GM19468 (cell line): ENCODE measurements around the gene MAN2B2.

Source experiments
- ATAC-seq: cut with Tn5 transposase; IDR thresholded peaks from one replicate; pipeline ENCODE4 v1.9.1; 2021; ENCODE audit warnings: mild to moderate bottlenecking, moderate library complexity, moderate number of reproducible peaks; ENCODE audit not compliant: unreplicated experiment; ENCODE audit errors: extremely low read depth

The MAN2B2 gene

DNA sequence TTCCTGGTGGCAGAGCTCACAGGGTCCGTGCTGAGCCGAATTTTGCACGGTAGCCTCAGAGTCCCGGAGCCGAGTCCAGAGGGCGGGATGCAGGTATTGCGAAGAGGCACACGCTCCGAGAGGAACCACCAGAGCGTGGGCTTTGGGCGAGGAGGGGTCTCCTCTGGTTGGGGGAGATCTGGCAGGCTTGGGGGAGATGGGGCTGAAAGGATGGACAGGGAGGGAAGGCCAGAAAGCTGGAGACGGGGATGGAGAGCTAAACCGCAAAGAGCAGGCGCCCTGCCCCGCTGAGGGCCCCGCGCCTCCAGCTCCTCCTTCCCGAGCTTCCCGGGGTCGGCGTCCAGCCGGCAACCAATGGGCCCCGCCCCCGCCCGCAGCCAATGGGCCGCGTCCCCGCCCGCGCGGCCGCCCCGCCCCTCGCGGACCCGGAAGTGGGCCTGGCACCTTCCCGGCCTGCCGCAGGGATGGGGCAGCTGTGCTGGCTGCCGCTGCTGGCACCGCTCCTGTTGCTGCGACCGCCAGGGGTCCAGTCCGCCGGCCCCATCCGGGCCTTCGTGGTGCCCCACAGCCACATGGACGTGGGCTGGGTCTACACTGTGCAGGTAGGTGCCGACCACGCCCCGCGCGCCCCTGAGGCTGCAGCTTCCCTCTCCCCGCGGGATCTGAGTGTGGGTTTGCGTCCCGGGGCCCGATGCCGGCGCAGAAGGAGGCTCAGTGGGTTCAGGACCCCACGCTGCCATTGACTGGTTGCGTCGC, at the start of gene MAN2B2:
MAN2B2 (plus strand) TSS at position 443 of the 756 bp plus-strand sequence; CDS start at position 465, 22 bp downstream.
- peak; percentile 62 for ATAC-seq

- ATAC-seq = no peak
Measured at GRCh38 chr4:6525474-6525873, 49.5 kb upstream of the MAN2B2 start.

DNA sequence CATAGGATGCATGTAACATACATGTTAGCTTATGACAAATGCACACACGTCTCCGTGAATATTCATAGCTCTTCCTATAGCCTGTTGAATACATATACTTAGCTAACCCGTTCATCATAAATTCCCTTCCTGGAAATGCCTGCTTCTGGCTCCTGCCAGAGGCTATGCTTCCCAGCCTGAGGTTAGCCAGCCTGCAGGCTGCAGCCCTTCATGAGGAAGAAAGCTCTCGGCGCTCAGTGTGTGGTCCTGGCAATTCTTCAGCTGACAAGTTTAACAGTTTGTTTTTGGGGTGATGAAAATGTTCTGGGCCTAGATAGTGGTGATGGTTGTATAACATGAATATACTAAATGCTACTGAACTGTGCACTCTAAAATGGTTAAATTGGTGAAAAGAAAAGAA, 48.8 kb upstream of the MAN2B2 start:
- no peak for ATAC-seq

DNA sequence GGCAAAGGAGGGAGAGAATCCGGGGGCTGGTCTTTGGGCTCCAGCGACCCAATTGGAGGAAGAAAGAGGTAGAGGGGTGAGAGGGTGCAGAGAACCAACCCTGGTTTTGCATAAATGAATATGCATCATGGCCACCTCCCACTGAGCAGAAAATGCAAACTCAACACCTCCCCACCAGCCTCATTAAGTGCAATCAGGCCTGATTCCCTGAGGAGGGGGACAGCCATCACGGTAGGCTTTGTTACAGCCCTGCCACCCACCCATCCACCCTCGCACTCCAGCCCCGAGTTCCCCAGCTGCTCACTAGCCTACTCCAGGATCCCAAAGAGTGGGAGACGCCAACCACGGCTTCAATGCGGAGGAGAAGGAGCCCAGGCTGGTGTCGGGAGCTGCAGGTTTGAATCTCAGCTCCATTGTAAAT, 48.3 kb upstream of the MAN2B2 start:
- no peak for ATAC-seq

DNA sequence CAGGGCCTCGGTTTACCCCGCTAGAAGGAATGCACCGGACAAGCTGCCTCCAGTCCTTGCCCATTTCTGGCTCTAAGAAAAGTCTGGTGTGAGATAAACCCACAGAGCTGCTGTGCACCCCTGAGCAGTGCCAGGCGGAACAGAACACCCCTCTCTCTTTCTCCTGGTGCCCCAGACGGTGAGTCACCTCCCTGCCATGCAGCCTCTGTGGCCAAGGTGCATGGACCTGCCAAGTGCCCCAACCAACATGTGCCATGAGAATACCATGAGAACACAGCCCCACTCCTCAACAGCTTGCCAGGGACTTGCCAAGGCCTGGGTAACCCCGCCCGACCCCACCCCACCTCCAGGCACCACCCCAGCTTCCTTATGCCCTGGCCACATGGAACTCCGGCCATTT, 47.7 kb upstream of the MAN2B2 start:
- ATAC-seq = no peak

DNA sequence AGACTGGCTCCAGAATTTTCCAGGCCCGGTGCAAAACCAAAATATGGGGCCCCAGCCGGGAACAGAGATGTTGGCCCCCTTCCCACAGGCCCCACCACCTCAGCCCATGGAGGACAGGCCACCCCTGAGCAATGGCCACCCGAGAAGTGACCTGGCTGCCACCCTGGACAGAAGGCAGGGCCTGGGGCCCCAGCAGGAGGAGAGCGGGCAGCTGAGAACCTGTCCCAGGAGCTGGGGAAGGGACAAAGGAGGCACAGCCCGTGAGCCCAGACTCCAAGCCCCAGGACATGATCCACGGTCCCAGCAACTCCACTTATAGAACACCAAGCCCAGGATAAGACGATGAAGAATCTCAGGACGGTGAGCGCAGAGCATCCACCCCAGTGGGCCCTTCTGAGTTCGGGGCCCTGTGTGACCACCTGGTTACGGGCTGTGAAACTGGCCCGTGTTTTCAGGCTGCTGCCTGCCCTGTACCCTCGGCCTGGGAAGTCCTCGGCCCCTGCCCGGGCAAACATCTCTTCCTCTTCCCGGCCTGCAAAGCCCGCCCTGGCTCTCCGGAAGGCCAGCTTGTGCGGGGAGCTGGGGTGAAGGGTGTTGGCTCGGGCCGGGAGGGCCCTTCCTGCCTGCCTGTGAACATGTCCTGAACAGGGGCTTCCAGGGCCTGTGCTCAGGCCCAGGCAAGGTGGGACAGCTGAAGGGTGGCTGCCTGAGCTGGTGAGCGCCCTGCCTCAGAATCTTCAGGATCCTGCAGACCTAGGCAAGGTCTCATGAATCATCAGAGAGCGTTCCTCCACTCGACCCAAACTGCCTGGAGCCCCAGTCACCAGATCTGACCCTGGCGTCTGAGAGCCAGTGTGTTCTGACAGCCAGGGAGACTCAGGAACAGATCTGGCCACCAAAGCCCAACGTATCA, 47.0 kb upstream of the MAN2B2 start:
- no peak for ATAC-seq

DNA sequence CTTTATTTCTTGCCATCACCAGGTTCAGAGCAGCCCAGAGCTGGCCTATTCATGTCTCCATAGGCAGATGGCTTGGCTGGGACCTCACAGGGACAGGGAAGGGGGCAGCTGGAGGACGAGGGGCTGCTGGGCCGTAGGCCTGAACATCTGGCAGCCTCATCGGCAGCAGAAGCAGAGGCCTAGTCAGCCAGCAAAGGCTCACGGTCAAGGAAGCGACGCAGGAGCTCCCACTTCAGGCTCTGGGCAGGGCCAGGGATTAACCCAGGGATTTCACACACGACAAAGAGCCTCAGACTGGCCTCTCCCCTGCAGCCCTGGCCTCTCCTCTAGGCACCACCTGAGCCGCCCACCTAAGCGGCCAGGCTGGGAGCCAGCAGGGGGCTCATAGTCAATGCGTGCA, 46.0 kb upstream of the MAN2B2 start:
- no peak for ATAC-seq

DNA sequence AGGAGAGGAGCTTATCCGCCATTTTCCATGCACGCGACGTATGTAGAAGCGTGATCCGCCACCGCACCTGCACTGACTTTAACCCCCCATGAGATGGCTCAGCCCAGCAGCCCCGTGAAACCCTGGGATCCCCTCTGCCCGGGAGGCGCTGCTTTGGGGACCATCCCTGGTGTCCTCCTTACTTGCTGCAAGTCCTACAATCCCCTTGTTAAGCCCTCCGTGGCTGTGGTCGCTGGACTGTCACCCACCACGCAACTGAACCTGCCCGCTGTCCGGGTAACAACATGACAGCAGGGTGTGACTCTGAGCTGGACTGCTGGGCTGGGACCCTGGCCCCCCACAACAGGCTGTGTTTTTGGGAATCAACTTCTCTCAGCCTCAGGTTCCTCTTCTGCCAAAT, 44.7 kb upstream of the MAN2B2 start:
- ATAC-seq = no peak

GRCh38 chr4:6530964-6531363, 44.0 kb upstream of the MAN2B2 start:
- ATAC-seq = no peak

DNA sequence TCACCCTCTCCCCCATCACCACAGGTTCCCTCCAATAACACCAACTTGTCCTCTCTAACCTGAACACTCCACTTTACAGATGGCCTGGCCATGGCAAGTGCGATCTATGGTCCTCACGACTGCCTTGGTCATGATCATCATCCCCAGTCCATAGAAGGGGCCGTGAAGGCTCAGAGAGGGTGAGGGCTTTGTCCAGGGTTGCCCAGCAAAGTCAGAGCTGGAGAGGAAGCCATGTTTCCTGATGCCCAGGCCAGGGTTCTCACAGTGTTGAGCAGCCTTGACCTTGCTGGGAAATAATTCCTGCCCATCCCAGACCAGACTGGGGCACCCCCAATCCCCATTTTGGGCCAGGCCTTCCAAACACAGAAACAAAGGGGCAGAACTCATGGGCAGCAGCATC, 42.9 kb upstream of the MAN2B2 start:
- no peak for ATAC-seq

DNA sequence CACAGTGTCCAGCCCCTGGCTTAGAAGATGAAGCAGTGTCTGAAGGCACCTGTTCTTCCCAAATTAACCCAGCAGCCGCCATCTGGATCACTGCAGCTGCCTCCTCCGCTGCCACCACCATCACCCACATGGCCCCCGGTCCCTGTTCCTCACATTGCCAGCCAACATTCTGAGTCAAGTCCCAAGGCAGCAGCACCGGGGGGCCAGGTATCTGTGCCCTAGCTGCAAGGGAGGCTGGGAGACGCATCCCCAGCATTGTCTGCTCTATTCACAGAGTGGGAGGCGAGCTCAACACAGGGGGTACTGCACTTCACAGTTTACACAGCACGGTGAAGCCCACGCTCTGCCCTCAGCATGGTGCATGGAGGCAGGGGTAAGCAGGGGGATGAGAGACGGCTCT, 42.3 kb upstream of the MAN2B2 start:
- no peak for ATAC-seq

GRCh38 chr4:6534050-6534449, 40.9 kb upstream of the MAN2B2 start:
- ATAC-seq = no peak

- ATAC-seq = no peak
Measured at GRCh38 chr4:6534618-6535328, 40.2 kb upstream of the MAN2B2 start.

DNA sequence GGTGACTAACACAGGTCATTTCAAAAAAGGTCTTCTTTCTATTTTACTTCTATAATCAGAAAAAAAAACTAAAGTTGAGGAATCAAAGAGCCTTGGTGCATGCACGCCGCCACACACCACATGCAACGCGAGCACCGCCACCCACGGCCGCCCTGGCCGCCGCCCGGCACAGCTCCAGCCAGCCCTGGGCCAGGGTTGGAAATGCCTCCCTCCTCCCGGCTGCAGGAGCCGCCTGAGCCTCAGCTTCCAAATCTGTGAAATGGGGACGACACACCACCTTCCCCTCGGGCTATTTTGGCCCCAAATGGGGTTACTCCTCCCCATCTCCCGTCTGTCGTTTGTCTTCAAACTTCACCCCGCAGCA, 39.7 kb upstream of the MAN2B2 start:
- no peak for ATAC-seq

DNA sequence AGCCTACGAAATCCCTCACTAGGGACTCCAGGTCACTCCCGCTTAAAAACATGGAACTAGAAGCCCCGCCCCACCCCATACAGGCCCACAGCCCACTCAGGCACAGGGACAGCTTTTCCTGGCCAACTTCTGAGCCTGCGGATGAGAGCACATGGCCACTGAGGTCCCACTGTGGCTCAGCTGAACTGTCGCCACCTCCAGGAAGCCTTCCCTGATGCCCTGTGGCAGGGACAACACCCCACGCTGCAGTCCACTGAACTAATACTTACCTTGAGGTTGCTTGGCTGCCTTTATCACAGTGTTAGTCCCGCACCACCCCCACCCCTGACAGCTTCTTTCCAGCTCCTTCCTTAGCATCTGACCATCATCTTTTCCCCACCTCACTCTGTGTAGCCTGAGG, 39.3 kb upstream of the MAN2B2 start:
- no peak for ATAC-seq

DNA sequence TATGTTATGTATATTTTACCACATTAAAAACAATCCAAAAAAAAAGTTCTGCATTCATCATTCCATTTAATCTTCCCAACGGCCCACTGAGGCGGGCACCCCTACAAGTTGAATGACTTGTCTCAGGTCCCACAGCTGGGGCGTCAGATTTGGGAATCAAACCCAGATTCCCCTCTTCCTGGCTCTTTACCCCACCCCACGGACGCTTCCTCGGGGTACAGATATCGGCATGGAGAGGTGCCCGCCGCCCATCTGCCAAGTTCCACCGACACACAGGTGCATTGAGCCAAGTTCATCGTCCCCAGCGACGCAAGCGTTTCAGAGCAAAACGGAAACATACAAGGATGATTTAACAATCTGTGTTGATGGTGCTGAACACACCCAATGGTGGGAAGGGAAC, 36.9 kb upstream of the MAN2B2 start:
- no peak for ATAC-seq

- ATAC-seq = no peak
Measured at GRCh38 chr4:6538575-6538974, 36.4 kb upstream of the MAN2B2 start.

DNA sequence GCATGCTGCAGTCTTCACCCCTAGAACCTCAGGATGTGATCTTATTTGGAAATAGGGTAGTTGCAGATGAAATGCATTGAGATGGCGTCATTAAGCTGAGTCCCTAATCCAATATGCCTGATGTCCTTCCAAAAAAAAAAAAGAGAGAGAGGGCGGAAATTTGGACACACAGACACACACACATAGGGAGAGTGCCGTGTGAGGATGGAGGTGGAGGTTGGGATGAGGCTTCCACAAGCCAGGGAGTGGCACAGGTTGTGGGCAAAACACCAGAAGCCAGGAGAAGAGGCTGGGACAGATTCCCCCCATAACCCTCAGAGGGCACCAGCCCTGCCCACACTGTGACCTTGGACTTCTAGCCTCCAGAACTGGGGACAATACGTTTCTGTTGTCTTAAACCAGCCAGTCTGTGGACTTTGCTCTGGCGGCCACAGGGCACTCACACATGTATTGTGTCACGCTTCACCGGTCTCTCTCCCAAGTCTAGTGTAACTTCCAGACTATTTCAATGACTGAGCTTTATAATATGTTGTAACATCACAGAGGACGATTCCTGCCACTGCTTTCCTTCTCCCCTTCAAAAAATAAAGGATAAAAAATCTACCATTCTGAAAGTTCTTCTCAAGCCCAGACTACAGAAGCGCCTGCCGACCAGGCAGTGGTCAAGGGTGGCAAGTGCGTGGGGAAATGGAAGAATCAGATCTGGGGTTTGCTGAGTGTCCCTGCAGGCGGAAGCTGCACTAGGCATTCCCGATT, 35.8 kb upstream of the MAN2B2 start:
- ATAC-seq = no peak

- no peak for ATAC-seq
Measured at GRCh38 chr4:6540879-6541278, 34.1 kb upstream of the MAN2B2 start.

DNA sequence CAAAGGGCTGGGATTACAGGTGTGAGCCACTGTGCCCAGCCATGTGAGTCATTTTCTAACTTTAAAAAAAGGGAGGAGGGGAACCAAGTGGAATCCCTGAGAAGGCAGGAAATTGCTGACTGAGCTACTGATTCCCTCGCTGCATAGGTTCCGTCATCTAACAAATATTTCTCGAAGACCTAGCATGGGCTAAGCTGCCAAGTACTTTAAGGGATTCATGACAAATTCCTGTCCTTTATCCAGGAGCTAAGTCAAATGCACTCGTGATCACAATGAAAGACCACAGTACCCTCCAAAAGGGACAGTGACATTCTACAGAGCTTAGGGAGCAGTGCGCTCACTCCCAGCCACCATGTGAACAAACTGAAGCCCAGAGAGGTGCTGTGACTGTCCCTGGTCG, 33.2 kb upstream of the MAN2B2 start:
- ATAC-seq = no peak
